Mesothelial cell of epicardium (in vitro differentiated cells): ENCODE measurements around the gene TAOK3. TPM values are rescaled to one million over a fixed set of nuclear protein-coding genes. Genes with fewer than 3 reads are reported as not detected.

Experiments
- DNase-seq, 2 experiments: peaks; one replicate each; pipeline ENCODE4 v3.0.0; 2021; ENCODE audit warnings: low spot score in 2 of 2; ENCODE audit not compliant: unreplicated experiment in 2 of 2
- H3K27ac Mint-ChIP-seq: 2 replicates; pipeline ENCODE4 v1.8.0; 2021; ENCODE audit warnings: mixed read lengths
- H3K27me3 Mint-ChIP-seq: 2 replicates; pipeline ENCODE4 v1.8.0; 2021; ENCODE audit warnings: low read depth, mixed read lengths
- H3K36me3 Mint-ChIP-seq: 2 replicates; pipeline ENCODE4 v1.8.0; 2021; ENCODE audit warnings: mixed read lengths
- H3K4me1 Mint-ChIP-seq: 2 replicates; pipeline ENCODE4 v1.8.0; 2021; ENCODE audit warnings: mixed read lengths
- H3K4me3 Mint-ChIP-seq: 2 replicates; pipeline ENCODE4 v1.8.0; 2021; ENCODE audit warnings: mild to moderate bottlenecking, moderate library complexity, mixed read lengths
- H3K9me3 Mint-ChIP-seq: 2 replicates; pipeline ENCODE4 v1.8.0; 2021; ENCODE audit warnings: mixed read lengths
- total RNA-seq: library from RNA; stranded (reverse); gene quantifications from 3 replicates; pipeline ENCODE4 v1.2.1, GENCODE V29; 2021
- TF ChIP-seq, protein P1 (sequence below): fragments of 200-600 bp; sonication (generic); IDR thresholded peaks from one replicate; pipeline ENCODE4 v1.5.0; 2021; ENCODE audit warnings: antibody characterized with exemption; ENCODE audit not compliant: unreplicated experiment

TAOK3 gene
- total RNA-seq, 1 donor from 2014 or later: 27.7 TPM

GRCh38 chr12:118271770-118272417 is 100.8 kb downstream of the TAOK3 start:
- Mint-ChIP-seq H3K4me1 (peaks cover 31% of the 10 kb centered on the region), H3K27me3 (no peaks in the 10 kb centered on the region), H3K9me3 (no peaks in the 10 kb centered on the region), H3K36me3 (no peaks in the 10 kb centered on the region), H3K27ac (peak overlapping the region; percentile 95), H3K4me3 (peak overlapping the region; percentile 7)
- TF ChIP-seq, protein P1, sequence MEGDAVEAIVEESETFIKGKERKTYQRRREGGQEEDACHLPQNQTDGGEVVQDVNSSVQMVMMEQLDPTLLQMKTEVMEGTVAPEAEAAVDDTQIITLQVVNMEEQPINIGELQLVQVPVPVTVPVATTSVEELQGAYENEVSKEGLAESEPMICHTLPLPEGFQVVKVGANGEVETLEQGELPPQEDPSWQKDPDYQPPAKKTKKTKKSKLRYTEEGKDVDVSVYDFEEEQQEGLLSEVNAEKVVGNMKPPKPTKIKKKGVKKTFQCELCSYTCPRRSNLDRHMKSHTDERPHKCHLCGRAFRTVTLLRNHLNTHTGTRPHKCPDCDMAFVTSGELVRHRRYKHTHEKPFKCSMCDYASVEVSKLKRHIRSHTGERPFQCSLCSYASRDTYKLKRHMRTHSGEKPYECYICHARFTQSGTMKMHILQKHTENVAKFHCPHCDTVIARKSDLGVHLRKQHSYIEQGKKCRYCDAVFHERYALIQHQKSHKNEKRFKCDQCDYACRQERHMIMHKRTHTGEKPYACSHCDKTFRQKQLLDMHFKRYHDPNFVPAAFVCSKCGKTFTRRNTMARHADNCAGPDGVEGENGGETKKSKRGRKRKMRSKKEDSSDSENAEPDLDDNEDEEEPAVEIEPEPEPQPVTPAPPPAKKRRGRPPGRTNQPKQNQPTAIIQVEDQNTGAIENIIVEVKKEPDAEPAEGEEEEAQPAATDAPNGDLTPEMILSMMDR: no peak
- no peak for DNase-seq

DNA sequence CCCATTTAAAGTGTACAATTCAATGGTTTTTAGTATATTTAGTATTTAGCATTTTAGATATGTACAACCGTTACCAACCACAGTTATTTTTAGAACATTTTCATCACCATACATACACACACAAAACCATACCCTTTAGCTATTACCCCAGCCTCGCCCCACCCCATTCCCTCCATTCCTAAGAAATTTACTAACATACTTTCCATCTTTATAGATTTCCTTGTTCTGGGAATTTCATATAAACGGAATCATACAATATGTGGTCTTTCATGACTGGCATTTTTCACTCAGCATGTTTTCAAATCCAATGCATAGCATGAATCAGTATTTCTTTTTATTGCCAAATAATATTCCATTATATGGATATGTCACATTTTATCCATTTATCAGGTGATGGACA is 101.5 kb downstream of the TAOK3 start:
- H3K4me3 Mint-ChIP-seq: no peak overlapping the region
- no peak for DNase-seq
- H3K4me1 Mint-ChIP-seq: peaks cover 31% of the 10 kb centered on the region
- TF ChIP-seq, protein P1: no peak
- H3K27me3 Mint-ChIP-seq: no peaks in the 10 kb centered on the region
- no peaks in the 10 kb centered on the region for H3K9me3 Mint-ChIP-seq
- H3K27ac Mint-ChIP-seq: peak overlapping the region; percentile 95
- no peaks in the 10 kb centered on the region for H3K36me3 Mint-ChIP-seq

GRCh38 chr12:118269806-118270205 is 102.9 kb downstream of the TAOK3 start:
- Mint-ChIP-seq H3K36me3 (no peaks in the 10 kb centered on the region), H3K27me3 (no peaks in the 10 kb centered on the region), H3K9me3 (no peaks in the 10 kb centered on the region), H3K4me1 (peaks cover 31% of the 10 kb centered on the region), H3K4me3 (no peak overlapping the region), H3K27ac (peak overlapping the region; percentile 76)
- TF ChIP-seq, protein P1: no peak
- DNase-seq: no peak

GRCh38 chr12:118259079-118259478 is 113.6 kb downstream of the TAOK3 start:
- Mint-ChIP-seq H3K9me3 (peaks cover 16% of the 10 kb centered on the region), H3K27ac (no peak overlapping the region), H3K27me3 (no peaks in the 10 kb centered on the region), H3K4me1 (no peaks in the 10 kb centered on the region), H3K4me3 (no peak overlapping the region), H3K36me3 (peaks cover 15% of the 10 kb centered on the region)
- TF ChIP-seq, protein P1: no peak
- no peak for DNase-seq

GRCh38 chr12:118256352-118256751 is 116.4 kb downstream of the TAOK3 start:
- TF ChIP-seq, protein P1: no peak
- Mint-ChIP-seq H3K27me3 (no peaks in the 10 kb centered on the region), H3K4me3 (no peak overlapping the region), H3K4me1 (no peaks in the 10 kb centered on the region), H3K27ac (no peak overlapping the region), H3K36me3 (peaks cover 13% of the 10 kb centered on the region), H3K9me3 (peaks cover 16% of the 10 kb centered on the region)
- DNase-seq: no peak
